HEK293 (cell line): ENCODE results near the gene CSTA.

ENCODE experiments used
- AEBP2 ChIP-seq: fragments of 450-650 bp; formaldehyde crosslinking; IDR thresholded peaks from 2 replicates; pipeline ENCODE4 v1.5.1; 2016; ENCODE audit warnings: missing biosample characterization, missing genetic modification characterization, borderline replicate concordance
- CTCF ChIP-seq: fragments of 450-650 bp; formaldehyde crosslinking; IDR thresholded peaks from 2 replicates; pipeline ENCODE4 v1.5.1; 2016; ENCODE audit warnings: missing biosample characterization, missing genetic modification characterization
- KLF10 ChIP-seq: fragments of 450-650 bp; IDR thresholded peaks from 2 replicates; pipeline ENCODE4 v1.5.1; 2018; ENCODE audit warnings: missing biosample characterization, mild to moderate bottlenecking, missing genetic modification characterization
- REST ChIP-seq: fragments of 450-650 bp; formaldehyde crosslinking; IDR thresholded peaks from 2 replicates; pipeline ENCODE4 v1.5.1; 2016; ENCODE audit warnings: missing biosample characterization, missing genetic modification characterization
- SETDB1 ChIP-seq: IDR thresholded peaks from one replicate; pipeline ENCODE4 v1.6.1; 2017; ENCODE audit warnings: mild to moderate bottlenecking, low read length, moderate library complexity, mixed read lengths; ENCODE audit not compliant: insufficient read length
- SP7 ChIP-seq: fragments of 450-650 bp; formaldehyde crosslinking; IDR thresholded peaks from 2 replicates; pipeline ENCODE4 v1.5.1; 2016; ENCODE audit warnings: missing biosample characterization, missing genetic modification characterization
- TCF7L2 ChIP-seq: IDR thresholded peaks from 2 replicates; pipeline ENCODE4 v1.6.1; 2011; ENCODE audit warnings: low read depth, mild to moderate bottlenecking, inconsistent platforms, low read length, moderate library complexity, borderline replicate concordance
- YY1 ChIP-seq: fragments of 450-650 bp; formaldehyde crosslinking; IDR thresholded peaks from 2 replicates; pipeline ENCODE4 v1.5.1; 2018; ENCODE audit warnings: missing biosample characterization, missing genetic modification characterization
- ZBTB11 ChIP-seq: fragments of 450-650 bp; formaldehyde crosslinking; conservative IDR thresholded peaks from 2 replicates; pipeline ENCODE4 v1.5.1; 2016; ENCODE audit warnings: low read depth, missing biosample characterization, missing genetic modification characterization
- ZFP3 ChIP-seq: fragments of 450-650 bp; formaldehyde crosslinking; IDR thresholded peaks from 2 replicates; pipeline ENCODE4 v1.5.1; 2016; ENCODE audit warnings: low read depth, missing biosample characterization, missing genetic modification characterization
- ZNF274 ChIP-seq, 2 experiments: fragments of 200-500 bp in 1 of 2; fragments of 450-650 bp in 1 of 2; sonication (Bioruptor generic) in 1 of 2; formaldehyde crosslinking in 1 of 2; IDR thresholded peaks; 2 replicates each; pipeline versions ENCODE4 v1.5.1 to v1.6.1; 2014 to 2016; ENCODE audit warnings: borderline replicate concordance in 1 of 2, inconsistent platforms in 1 of 2, low read length in 1 of 2, missing biosample characterization in 1 of 2, missing genetic modification characterization in 1 of 2
- ZNF362 ChIP-seq: fragments of 450-650 bp; formaldehyde crosslinking; IDR thresholded peaks from 2 replicates; pipeline ENCODE4 v1.5.1; 2016; ENCODE audit warnings: missing biosample characterization, missing genetic modification characterization
- ZNF621 ChIP-seq: fragments of 450-650 bp; formaldehyde crosslinking; IDR thresholded peaks from 2 replicates; pipeline ENCODE4 v1.5.1; 2017; ENCODE audit warnings: missing biosample characterization, missing genetic modification characterization

GRCh38 chr3:122284486-122284885 is 40.6 kb upstream of the CSTA start:
- TF ChIP-seq CTCF (tag by site-specific recombination) (no peak), AEBP2 (tag by site-specific recombination) (no peak), ZNF274 (IDR thresholded peaks at IDR 0.05; ENCODE audit: low read length) (no peak), ZNF274 (tag by site-specific recombination; IDR thresholded peaks at IDR 0.05; ENCODE audit: borderline replicate concordance) (no peak), YY1 (no peak), KLF10 (no peak), ZNF621 (tag by site-specific recombination) (no peak), REST (tag by site-specific recombination) (no peak), ZBTB11 (tag by site-specific recombination) (no peak), ZNF362 (tag by site-specific recombination) (no peak), TCF7L2 (no peak), SP7 (tag by site-specific recombination) (no peak), ZFP3 (tag by site-specific recombination) (no peak), SETDB1 (no peak)
